Dendritic cell treated with granulocyte-macrophage colony-stimulating factor and Interleukin-4, amounts not matched to agents 40 ng/mL and 50 ng/mL, for 4 days (primary cell): Measurements from ENCODE around the gene R3HDML.
"Not testable (repeated sequence)": the region's sequence is repeated elsewhere in the genome, so short reads cannot be mapped to it uniquely, and the experiment has no call there.

Experiments used
- H3K27ac Mint-ChIP-seq: one replicate; pipeline ENCODE4 v1.8.0; 2022; ENCODE audit warnings: mild to moderate bottlenecking, mixed read lengths
- H3K27me3 Mint-ChIP-seq: one replicate; pipeline ENCODE4 v1.8.0; 2022; ENCODE audit warnings: mild to moderate bottlenecking, mixed read lengths
- H3K36me3 Mint-ChIP-seq: one replicate; pipeline ENCODE4 v1.8.0; 2022; ENCODE audit warnings: low read depth, mixed read lengths
- H3K4me1 Mint-ChIP-seq: one replicate; pipeline ENCODE4 v1.8.0; 2022; ENCODE audit warnings: low read depth, mixed read lengths
- H3K4me3 Mint-ChIP-seq: one replicate; pipeline ENCODE4 v1.8.0; 2022; ENCODE audit warnings: mild to moderate bottlenecking, moderate library complexity, mixed read lengths
- H3K9me3 Mint-ChIP-seq: one replicate; pipeline ENCODE4 v1.8.0; 2022; ENCODE audit warnings: mixed read lengths
- intact Hi-C: fragments of 100-400 bp; cut with micrococcal nuclease; formaldehyde crosslinking; loops from one replicate; pipeline ENCODE4 v1.15.0; 2022

Gene R3HDML

DNA sequence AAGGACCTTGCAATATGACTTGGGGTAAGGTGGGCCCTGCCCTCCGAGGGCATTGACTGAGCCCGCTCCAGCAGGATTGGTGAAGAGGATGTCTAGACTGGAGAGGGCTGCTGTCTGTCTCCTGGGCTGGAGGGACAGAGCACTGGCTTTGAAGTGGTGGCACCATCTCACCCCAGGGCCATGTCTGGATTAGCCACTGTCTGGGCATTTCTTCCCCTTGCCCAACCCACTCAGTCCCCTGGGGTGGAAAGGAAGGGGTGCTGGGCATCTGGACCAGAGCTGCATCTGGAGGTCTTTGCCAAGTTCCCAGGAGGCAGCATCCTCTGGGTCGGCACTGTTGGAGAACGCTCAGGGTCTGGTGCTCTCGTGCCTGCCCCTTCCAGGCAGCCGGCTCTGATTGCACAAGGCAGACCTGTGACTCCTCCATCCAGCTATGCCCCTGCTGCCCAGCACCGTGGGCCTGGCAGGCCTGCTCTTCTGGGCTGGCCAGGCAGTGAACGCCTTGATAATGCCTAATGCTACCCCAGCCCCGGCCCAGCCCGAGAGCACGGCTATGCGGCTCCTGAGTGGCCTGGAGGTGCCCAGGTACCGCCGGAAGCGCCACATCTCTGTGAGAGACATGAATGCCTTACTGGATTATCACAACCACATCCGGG is at the start of gene R3HDML:
Gene R3HDML, plus strand, starts transcription at position 319 of the 656 bp plus-strand sequence. Its CDS starts 115 bp downstream, at position 434.
- no peak within 1 kb of the TSS for H3K4me3 Mint-ChIP-seq
- intact Hi-C loops, result no loop called here
- H3K36me3 Mint-ChIP-seq, result no peaks in the 10 kb centered on the region
- no peaks in the 10 kb centered on the region for H3K4me1 Mint-ChIP-seq
- no peaks in the 10 kb centered on the region for H3K9me3 Mint-ChIP-seq
- H3K27ac Mint-ChIP-seq, result no peak within 1 kb of the TSS
- H3K27me3 Mint-ChIP-seq, result peaks cover 10% of the 10 kb centered on the region

DNA sequence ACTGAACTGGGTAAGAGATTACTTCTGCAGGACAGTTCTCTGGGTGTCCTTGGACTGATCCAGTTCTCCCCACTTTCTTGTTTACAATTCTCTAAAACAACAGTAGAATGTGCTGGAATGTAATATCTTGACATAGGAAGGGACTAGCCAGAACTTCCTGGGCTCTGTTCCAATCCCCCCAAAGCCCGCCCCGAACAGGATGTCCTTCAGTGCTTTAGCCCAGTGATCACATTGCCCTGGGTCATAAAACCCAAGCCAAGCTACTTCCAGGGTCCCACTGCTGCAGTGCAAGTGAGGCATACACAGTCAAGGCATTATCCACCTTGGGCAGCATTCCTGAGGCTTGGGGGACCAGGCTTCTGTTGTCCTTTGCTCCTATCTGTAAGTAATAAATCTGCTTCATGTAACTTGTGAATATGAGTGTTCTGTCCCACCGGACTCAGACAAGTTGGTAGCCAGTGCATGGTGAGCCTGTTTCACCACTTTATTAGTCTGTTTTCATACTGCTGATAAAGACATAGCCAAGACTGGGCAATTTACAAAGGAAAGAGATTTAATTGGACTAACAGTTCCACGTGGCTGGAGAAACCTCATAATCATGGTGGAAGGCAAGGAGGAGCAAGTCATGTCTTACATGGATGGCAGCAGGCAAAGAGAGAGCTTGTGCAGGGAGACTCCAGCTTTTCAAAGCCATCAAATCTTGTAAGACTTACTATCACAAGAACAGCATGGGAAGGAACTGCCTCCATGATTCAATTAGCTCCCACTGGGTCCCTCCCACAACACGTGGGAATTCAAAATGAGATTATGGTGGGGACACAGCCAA is 49.4 kb upstream of the R3HDML start:
- no peaks in the 10 kb centered on the region for H3K27me3 Mint-ChIP-seq
- intact Hi-C loops, result no loop called here

GRCh38 chr20:44288252-44288651 is 48.6 kb upstream of the R3HDML start:
- Mint-ChIP-seq H3K36me3 (no peaks in the 10 kb centered on the region), H3K27me3 (no peaks in the 10 kb centered on the region), H3K27ac (no peak overlapping the region), H3K4me1 (no peaks in the 10 kb centered on the region), H3K9me3 (no peaks in the 10 kb centered on the region), H3K4me3 (no peak overlapping the region)
- intact Hi-C loops, result no loop called here

More for the DNA sequence above, 49.4 kb upstream of the R3HDML start:
- no peak overlapping the region for H3K27ac Mint-ChIP-seq
- H3K4me1 Mint-ChIP-seq, result no peaks in the 10 kb centered on the region
- no peak overlapping the region for H3K4me3 Mint-ChIP-seq
- H3K36me3 Mint-ChIP-seq, result no peaks in the 10 kb centered on the region
- H3K9me3 Mint-ChIP-seq, result no peaks in the 10 kb centered on the region

DNA sequence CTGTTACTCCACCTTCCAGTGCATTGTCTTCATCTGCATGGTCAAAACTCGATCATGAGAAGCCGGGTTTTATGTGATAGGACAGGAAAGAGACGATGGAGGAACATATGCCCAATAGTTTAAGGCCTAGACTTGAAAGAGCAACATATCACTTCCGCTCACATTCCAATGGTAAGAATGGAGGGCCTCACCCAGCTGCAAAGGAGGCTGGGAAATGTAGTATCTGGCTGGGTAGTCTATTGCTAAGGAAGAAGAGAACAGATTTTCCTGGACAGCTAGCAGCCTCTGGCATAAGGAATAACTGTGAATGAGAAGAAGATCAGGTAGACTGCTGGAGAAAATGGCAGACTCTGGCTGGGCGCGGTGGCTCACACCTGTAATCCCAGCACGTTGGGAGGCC is 45.1 kb upstream of the R3HDML start:
- no peaks in the 10 kb centered on the region for H3K4me1 Mint-ChIP-seq
- no peak overlapping the region for H3K4me3 Mint-ChIP-seq
- no peak overlapping the region for H3K27ac Mint-ChIP-seq
- H3K9me3 Mint-ChIP-seq, result no peaks in the 10 kb centered on the region
- intact Hi-C loops, result no loop called here
- H3K27me3 Mint-ChIP-seq, result no peaks in the 10 kb centered on the region
- H3K36me3 Mint-ChIP-seq, result no peaks in the 10 kb centered on the region

DNA sequence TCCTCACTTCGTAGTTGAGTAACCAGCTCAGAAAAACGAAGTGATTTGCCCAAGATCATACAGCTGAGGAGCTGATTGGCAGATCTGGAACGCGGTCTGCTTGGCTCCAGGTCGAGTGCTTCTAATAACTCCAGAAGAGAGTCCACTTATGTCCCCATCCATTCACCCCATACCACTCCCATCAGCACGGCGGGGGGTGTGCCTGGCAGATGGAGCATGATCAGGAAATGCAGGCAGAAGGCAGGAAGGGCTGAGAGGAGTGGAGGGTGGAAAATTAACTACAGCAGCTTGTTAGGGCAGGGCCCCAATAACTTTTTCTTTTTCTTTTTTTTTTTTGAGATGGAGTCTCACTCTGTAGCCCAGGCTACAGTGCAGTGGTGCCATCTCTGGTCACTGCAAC is 40.8 kb upstream of the R3HDML start:
- intact Hi-C loops, result no loop called here
- H3K36me3 Mint-ChIP-seq, result no peaks in the 10 kb centered on the region
- H3K4me3 Mint-ChIP-seq, result no peak overlapping the region
- no peak overlapping the region for H3K27ac Mint-ChIP-seq
- no peaks in the 10 kb centered on the region for H3K4me1 Mint-ChIP-seq
- H3K9me3 Mint-ChIP-seq, result no peaks in the 10 kb centered on the region
- H3K27me3 Mint-ChIP-seq, result no peaks in the 10 kb centered on the region

GRCh38 chr20:44297721-44298120 is 39.1 kb upstream of the R3HDML start:
- no peak overlapping the region for H3K27ac Mint-ChIP-seq
- no peaks in the 10 kb centered on the region for H3K27me3 Mint-ChIP-seq
- no peaks in the 10 kb centered on the region for H3K4me1 Mint-ChIP-seq
- intact Hi-C loops, result no loop called here
- H3K4me3 Mint-ChIP-seq, result no peak overlapping the region
- no peaks in the 10 kb centered on the region for H3K36me3 Mint-ChIP-seq
- no peaks in the 10 kb centered on the region for H3K9me3 Mint-ChIP-seq

GRCh38 chr20:44299011-44299535 is 37.8 kb upstream of the R3HDML start:
- H3K4me1 Mint-ChIP-seq, H3K9me3 Mint-ChIP-seq, H3K4me3 Mint-ChIP-seq, intact Hi-C loops, H3K27me3 Mint-ChIP-seq, H3K27ac Mint-ChIP-seq, H3K36me3 Mint-ChIP-seq: not testable (repeated sequence)

GRCh38 chr20:44301285-44301684 is 35.6 kb upstream of the R3HDML start:
- Mint-ChIP-seq H3K4me1 (no peaks in the 10 kb centered on the region), H3K36me3 (no peaks in the 10 kb centered on the region), H3K9me3 (no peaks in the 10 kb centered on the region), H3K27ac (no peak overlapping the region), H3K27me3 (no peaks in the 10 kb centered on the region), H3K4me3 (no peak overlapping the region)
- intact Hi-C loops, result no loop called here

GRCh38 chr20:44302026-44302669 is 34.7 kb upstream of the R3HDML start:
- no peak overlapping the region for H3K27ac Mint-ChIP-seq
- no peaks in the 10 kb centered on the region for H3K9me3 Mint-ChIP-seq
- no peaks in the 10 kb centered on the region for H3K27me3 Mint-ChIP-seq
- intact Hi-C loops, result no loop called here
- H3K36me3 Mint-ChIP-seq, result peaks cover 6% of the 10 kb centered on the region
- no peak overlapping the region for H3K4me3 Mint-ChIP-seq
- no peaks in the 10 kb centered on the region for H3K4me1 Mint-ChIP-seq

DNA sequence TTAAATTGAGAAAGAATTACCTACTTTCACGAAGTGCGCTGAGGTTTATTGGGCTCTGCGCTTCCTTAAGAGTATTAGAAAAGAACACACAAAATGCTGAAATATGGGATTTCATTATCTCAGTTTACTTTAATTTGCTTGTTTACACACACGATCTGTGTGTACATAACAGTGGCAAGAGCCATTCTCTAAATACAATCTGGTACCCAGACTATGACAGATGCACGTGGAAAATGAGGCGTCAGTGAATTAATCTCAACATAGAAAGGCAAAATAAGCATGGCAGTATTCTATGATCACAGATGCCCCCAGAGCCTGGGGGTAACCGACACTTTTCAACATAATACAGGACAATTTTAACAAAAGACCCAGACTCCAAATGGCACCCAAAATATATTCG is 34.1 kb upstream of the R3HDML start:
- Mint-ChIP-seq H3K36me3 (peaks cover 7% of the 10 kb centered on the region), H3K27me3 (no peaks in the 10 kb centered on the region), H3K4me3 (no peak overlapping the region), H3K9me3 (no peaks in the 10 kb centered on the region), H3K4me1 (no peaks in the 10 kb centered on the region), H3K27ac (no peak overlapping the region)
- intact Hi-C loops, result no loop called here

DNA sequence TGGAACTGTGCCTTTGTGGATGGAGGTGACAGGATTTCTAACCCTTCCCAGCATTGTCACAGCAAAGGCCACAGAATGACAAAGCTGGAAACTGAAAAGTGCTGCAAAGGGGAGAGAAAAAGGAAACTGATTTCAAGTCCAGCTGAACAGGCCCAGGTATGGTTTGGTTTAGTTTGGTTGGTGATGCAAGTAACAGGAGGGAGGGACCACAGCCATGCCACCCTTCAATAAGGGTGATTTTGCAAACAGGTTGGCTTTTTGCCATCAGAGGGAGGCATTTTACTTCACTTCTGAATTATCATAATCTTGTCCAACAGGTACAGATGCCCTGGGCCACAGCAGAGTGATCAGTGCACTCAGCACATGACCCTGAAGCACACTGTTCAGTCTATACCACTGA is 32.5 kb upstream of the R3HDML start:
- H3K4me3 Mint-ChIP-seq, result no peak overlapping the region
- intact Hi-C loops, result no loop called here
- H3K9me3 Mint-ChIP-seq, result no peaks in the 10 kb centered on the region
- H3K27me3 Mint-ChIP-seq, result no peaks in the 10 kb centered on the region
- peaks cover under 1% of the 10 kb centered on the region for H3K4me1 Mint-ChIP-seq
- H3K36me3 Mint-ChIP-seq, result peaks cover 7% of the 10 kb centered on the region
- no peak overlapping the region for H3K27ac Mint-ChIP-seq

GRCh38 chr20:44306927-44307326 is 29.9 kb upstream of the R3HDML start:
- no peaks in the 10 kb centered on the region for H3K9me3 Mint-ChIP-seq
- peaks cover 2% of the 10 kb centered on the region for H3K27me3 Mint-ChIP-seq
- intact Hi-C loops, result no loop called here
- H3K27ac Mint-ChIP-seq, result no peak overlapping the region
- peaks cover 19% of the 10 kb centered on the region for H3K4me1 Mint-ChIP-seq
- H3K4me3 Mint-ChIP-seq, result no peak overlapping the region
- peaks cover 19% of the 10 kb centered on the region for H3K36me3 Mint-ChIP-seq

GRCh38 chr20:44309763-44310663 is 26.8 kb upstream of the R3HDML start:
- Mint-ChIP-seq H3K27me3 (peaks cover 9% of the 10 kb centered on the region), H3K4me1 (peaks cover 19% of the 10 kb centered on the region), H3K4me3 (peak overlapping the region; percentile 84), H3K9me3 (no peaks in the 10 kb centered on the region), H3K36me3 (peaks cover 19% of the 10 kb centered on the region), H3K27ac (peak overlapping the region; percentile 79)
- intact Hi-C loops, result no loop called here
